NCI-H748 treated with DMSO at 0.1 percent for 48 hours (cell line): ENCODE data around the gene TSNAX.
"Not testable (repeated sequence)": the region's sequence is repeated elsewhere in the genome, so short reads cannot be mapped to it uniquely, and the experiment has no call there.

Experiments used
- DNase-seq: peaks from one replicate; lab custom pipeline; 2025; lab: John Stamatoyannopoulos, UW

Gene TSNAX

DNA sequence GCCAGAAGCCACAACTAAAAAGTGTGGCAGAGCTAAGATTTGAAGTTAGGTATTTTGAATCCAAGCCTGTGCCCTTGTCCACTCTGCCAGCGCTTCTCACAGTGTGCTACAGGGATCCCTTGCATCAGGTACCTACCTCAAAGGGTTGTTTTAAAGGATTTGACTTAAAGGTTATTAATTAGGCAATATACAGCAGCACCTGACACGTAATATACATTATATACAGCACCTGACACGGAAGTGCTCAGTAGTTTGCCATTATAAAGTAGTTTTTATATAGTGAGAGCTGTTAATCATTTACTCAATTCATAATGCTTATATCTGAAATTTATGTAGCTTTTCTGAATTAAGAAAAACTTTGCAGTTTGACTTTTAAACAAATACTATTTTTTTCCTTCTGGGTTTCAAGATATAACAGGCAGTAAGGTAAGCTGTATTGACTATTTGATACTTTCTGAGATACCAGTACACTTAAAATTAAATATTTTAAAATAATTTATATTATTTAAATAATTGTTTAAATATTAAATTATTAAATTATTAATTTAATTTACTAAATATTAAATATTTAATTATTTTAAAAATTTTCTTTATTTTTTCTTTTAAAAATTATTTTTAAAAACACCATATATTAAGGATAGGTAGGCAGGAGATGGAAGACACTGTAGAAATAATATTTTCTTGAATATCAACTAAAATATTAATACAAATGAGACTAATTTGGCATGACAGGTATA, 33.3 kb downstream of the TSNAX start:
- DNase-seq: no peak

DNA sequence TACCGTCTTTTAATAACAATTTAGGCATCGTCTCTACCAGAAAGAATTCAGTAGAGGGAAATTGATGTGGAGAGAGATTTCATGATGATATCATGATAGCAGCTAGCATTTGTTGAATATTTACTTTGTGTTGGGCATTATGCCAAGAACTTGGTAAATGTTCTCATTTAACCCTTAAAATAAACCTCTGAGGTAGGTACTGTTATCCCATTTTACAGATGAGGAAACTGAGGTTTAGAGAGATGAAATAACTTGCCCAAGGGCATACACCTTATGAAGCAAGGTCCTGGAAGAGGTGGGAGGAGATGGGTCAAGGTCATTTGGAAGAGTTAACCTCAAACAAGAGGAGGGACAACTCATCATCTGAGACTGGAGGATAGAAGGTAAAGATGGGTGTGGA, 34.8 kb downstream of the TSNAX start:
- DNase-seq: no peak

DNA sequence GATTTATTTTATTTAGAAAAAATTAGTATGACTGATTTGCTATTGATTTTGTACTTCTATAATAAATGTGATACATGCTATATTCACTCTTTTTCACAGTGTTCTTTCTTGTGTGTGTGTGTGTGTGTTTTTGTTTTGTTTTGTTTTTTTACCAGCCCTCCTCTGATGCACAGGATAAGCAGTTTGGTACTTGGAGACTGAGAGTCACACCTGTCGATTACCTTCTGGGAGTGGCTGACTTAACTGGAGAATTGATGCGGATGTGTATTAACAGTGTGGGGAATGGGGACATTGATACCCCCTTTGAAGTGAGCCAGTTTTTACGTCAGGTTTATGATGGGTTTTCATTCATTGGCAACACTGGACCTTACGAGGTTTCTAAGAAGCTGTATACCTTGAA, 35.9 kb downstream of the TSNAX start:
- DNase-seq: no peak

DNA sequence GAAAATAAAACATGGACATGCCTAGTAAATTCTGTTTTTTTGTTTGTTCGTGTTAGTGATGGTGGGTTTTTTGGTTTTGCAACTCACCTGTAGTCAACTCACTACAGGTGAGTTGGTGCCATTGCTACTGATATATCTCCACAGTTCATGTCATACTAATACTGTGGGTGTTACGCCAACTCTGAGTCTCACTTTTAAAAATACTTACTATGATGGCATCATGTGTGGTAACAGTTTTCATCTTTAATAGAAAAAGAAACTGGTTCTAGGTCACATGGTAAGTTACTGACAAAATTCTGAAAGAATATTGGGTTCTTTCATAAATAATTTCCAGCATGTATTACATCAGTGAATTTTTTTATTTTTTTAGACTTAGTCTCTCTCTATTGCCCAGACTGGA, 38.0 kb downstream of the TSNAX start:
- DNase-seq: no peak

DNA sequence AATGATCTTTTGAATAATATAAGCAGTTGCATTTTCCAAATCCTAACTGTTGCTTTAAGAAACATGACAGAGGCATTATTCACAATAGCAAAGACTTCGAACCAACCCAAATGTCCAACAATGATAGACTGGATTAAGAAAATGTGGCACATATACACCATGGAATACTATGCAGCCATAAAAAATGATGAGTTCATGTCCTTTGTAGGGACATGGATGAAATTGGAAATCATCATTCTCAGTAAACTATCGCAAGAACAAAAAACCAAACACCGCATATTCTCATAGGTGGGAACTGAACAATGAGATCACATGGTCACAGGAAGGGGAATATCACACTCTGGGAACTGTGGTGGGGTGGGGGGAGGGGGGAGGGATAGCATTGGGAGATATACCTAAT, 41.8 kb downstream of the TSNAX start:
- DNase-seq: not testable (repeated sequence)

DNA sequence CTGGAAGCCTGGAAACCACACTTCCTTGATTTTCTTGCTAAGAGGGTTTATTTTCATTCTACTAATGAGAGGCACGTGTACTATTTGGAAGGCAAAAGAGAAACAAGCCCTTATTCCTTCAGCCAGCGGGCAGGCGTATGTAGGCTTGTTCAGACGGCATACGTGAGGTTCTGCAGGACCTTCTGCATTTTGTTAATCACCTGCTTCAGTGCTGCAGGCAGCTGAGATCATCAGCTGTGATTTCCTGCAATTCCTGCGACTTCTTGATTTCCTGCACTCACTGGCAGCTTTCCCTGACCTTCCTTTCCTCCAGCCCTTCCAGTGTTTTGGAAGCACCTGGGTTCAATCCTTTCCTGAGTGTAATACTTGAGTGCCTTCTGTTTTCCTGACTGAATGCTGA, 43.4 kb downstream of the TSNAX start:
- no peak for DNase-seq

DNA sequence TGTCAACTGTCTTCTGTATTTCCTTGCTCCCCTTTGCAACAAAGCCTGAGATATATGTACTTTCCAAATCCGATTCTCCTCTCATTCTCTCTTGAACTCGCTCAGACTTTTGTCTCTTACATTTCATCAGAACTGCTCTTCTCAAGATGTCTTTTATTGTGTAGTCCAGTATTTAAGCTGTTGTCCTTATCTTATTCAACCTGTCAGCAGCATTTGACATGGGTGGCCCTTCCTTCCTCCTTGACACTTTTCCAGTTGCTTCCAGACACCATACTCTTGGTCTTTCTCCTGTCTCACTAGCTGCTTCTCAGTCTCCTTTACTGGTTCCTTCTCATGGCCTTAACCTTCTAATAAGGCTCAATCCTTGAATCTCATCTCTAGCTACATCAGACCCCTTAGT, 47.0 kb downstream of the TSNAX start:
- DNase-seq: no peak

DNA sequence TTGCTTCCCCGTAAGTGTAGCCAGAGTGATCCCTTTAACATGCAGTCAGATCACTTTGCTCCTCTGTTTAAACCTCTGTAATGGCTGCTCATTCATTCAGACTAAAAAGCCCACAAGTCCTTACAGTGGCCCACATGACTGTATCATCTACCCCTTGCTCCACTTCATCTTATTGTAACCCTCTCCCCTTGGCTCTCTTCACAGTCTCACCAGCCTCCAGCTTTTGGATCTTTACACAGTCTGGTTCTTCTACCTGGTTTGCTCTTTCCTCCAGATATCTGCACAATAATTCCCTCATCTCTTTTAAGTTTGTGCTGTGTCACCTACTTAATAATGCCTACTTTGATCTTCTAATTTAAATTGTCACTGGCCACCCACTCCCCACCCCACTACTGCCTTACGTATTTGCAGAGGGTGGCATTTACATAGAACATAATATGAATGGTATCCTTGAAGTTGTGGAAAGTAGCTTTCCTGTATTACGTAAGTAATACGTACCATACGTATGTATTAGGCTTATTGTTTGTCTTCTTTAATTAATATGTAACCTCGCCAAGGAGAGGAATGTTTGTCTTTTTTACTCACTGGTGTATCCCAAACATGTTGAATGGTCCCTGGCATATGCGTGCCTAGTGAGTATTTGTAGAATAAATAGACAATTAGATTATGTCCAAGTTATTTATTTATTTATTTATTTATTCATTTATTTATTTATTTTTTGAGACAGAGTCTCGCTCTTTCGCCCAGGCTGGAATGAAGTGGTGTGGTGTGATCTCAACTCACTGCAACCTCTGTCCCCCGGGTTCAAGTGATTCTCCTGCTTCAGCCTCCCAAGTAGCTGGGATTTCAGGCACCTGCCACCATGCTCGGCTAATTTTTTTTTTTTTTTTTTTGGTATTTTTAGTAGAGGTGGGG, 48.6 kb downstream of the TSNAX start:
- no peak for DNase-seq

DNA sequence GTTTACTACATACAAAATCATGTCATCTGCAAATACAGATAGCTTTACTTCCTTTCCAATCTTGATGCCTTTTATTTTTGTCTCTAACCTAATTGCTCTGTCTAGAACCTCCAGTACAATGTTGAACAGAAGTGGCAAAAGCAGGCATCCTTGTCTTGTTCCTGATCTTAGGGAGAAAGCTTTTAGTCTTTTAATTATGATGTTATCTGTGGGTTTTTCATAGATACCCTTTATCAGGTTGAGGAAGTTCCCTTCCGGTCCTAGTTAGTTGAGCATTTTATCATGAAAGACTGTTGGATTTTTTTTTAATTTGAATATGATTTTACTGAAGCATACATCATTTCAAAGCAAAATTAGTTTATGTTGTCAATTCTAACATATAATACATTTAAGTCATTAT, 52.4 kb downstream of the TSNAX start:
- DNase-seq: no peak

DNA sequence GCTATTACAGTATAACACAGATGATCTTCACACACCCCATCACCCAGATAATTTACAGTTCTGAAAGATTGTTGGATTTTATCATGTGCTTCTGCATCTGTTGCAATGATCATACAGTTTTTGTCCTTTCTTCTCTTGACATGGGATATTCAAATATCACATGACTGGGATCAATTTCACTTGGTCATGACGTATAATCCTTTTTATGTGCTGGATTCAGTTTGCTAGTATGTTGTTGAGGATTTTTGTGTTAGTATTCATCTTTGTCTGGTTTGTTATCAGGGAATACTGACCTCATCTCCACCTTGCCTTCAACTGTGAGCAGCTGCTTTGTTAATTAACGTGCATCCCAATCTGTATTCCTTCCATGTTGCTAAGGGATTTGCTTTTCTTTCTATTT, 53.4 kb downstream of the TSNAX start:
- DNase-seq: no peak

DNA sequence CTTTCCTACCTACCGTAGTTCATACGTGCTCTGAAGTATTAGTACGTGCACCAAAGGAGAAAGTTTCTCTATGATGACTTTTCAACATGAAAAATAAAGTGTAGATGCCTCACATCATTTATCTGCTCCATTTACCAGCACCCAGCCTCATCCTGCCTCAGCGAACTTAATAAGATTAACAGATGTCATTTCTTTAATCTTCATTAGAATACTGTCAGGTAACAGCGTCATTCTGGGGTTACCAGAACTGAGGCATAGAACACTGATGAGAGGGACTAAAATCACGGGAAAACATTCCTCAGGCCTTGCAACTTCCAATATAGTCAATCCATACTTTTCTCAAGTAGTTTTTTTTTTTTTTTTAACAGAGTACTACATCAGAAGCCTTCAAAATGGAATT, 54.9 kb downstream of the TSNAX start:
- DNase-seq: no peak

DNA sequence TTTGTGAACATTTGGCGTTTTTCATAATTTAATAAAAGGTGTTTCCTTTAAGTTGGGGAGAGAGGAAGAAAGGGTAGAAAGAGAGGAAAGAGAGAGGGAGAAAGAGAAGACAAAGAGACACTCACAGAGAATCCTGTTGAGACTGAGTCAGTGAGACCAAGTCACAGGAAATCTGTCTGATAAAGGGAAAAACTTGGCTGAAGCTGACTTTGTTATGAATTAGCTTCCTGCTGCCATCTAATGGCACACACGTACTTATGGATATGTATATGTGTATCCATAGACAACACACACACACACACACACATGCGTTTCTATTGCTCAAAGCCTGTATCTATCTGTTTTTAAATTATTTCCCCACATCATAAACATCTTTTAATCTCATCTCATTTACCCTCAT, 55.6 kb downstream of the TSNAX start:
- DNase-seq: no peak

DNA sequence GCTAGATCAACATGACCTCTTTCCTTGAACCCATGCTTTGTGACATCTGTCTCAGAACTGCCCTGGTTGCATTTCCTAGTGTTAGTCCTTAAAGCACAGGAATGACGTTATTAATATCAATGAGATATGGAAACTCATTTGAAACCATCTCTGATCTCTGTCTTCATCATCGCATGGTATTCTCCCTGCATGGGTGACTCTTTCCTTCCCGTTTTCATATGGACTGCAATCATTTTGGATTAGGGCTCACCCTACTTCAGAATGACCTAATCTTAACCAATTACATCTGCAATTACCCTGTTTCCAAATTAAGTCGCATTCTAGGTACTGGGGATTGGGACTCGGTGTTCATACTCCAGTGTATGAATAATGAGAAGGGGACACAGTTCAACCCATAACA, 56.5 kb downstream of the TSNAX start:
- DNase-seq: no peak

DNA sequence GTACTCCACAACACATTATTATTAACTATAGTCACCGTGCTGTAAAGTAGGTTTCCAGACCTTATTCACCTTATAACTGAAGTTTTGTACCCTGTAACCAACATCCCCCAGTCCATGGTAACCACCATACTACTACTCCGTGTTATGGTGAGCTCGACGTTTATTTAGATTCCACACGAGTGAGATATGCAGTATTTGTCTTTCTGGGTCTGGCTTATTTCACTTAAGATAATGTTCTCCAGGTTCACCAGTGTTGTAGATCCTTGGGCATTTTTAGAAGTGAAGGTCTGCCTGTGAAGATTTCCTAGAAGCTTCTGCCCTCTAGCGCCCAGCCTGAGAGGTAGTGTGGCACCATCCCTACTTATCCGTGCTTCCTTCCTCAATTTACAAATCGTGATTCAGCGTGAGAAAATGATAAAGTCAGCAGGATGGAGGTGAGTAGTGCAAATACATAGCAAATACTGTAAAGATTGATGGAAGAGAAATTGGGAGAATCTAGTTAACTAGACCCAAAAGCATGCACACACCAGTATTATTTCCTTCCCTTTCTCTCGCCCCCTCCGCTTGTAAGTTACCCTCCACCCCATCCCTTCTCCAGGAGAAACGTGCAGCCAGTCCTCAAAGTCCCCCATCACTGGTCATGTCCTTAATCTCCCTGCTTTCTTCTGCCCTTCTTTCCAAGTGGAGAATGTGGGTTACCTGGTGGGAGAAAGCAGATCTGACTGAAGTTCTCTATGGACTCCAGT, 62.2 kb downstream of the TSNAX start:
- DNase-seq: no peak

DNA sequence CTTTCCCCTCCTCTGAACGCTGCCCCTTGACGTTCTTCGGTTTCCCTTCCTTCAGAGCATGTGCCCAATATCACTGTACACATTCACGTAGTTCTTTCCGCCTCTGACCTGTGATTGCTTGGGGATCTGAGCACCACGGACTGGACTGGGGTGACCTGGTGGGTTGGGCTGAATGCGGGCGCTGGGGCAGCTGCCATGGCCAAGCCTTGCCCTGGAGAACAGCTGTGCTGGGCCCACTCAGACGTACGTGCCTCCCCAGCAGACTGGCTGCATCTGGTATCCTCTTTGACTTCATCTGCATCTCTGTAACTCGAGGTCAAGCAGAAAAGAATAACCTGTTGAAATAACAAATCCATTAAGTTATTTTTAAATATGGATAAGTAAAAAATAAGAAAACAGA, 63.0 kb downstream of the TSNAX start:
- no peak for DNase-seq

DNA sequence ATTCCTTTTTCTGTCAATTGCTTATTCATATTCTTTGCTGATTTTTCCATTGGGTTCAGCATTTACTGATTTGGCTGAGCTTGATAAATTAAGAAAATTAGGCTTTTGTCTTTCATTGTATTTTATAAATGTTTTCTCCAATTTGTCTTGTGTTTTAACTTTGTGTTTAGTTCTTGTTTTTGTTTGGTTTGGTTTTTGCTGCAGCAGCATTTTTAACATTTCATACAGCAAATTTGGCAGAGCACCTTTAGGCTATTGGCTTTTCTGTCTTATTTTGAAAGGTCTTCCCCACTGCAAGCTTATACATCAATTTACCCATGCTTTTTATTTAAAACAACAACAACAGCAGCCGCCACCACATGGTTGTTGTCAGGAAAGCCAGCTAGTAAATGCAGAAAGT, 64.3 kb downstream of the TSNAX start:
- DNase-seq: no peak

DNA sequence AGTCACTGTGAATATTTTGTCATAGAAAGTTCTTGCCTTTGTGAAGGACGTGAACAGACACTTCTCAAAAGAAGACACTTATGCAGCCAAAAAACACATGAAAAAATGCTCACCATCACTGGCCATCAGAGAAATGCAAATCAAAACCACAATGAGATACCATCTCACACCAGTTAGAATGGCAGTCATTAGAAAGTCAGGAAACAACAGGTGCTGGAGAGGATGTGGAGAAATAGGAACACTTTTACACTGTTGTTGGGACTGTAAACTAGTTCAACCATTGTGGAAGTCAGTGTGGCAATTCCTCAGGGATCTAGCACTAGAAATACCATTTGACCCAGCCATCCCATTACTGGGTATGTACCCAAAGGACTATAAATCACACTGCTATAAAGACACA, 64.8 kb downstream of the TSNAX start:
- DNase-seq: not testable (repeated sequence)

DNA sequence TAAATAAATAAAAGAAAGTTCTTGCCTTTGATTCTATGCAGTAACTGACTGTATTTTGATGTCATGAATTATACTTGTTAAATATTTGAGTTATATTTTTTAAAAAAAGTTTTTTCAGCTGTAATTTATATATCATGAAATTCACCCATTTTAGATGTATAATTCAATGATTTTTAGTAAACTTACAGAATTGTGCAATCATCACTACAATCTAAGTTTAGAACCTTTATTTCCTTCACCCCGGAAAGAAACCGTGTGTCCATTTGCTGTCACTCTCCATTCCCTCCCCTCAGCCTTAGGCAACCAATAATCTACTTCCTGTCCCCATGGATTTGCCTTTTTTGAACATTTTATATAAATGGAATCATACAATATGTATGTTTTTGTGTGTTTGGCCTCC, 65.7 kb downstream of the TSNAX start:
- DNase-seq: no peak

DNA sequence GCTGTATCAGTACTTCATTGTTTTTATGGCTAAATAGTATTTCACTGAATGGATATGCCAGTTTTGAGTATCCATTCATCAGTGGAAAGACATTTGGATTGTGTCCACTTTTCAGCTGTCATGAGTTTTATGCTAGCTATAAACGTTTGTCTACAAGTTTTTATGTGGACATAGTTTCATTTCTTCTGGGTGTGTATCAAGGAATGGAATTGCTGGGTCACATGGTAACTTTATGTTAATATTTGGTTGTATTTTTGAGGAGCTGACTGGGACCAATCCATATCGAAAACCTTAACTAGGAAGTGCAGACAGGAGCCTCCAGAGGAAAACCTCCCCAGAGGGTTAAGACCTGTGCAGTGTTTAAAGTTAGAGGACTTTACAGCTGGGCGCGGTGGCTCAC, 66.3 kb downstream of the TSNAX start:
- DNase-seq: no peak

DNA sequence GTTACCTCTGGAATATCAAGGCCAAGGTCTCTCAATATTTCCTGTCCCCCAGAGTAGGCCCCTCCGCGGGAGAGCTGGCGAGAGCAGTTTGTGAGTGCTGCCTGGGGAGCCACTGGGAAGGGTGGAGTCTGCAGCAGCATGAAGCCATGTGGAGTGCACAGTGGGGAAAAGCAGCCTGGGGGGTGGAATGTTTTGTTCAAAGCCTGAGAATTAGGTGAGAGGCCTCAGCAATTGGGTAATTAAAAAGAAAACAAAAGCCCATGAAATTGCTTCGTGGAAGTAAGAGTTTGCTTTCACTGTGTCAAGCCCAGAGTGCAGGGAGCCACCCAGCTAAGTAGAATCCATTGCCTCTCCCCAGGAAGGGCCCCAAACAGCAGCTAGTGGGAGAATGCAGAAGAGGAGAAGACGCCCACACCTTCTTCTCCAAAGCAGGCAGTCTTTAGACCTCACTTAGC, 67.9 kb downstream of the TSNAX start:
- no peak for DNase-seq

DNA sequence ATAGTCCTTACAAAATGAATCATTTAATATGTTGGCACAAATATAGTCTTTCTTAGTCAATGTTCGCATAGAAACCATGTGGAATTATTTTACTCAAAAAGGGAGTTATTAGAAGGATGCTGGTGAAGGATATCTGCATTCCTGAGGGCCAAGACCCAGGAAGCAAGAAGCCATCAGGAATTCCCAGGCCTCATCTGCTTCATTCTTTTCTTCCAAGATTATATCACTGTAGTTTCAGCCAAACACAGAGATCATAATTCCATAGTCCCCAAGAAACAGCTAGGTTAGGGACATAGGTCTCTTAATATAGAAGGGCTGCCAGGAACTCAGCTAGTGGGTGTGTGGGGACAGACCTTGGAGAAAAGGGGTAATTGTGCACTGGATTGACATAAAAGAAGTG, 69.5 kb downstream of the TSNAX start:
- DNase-seq: no peak

DNA sequence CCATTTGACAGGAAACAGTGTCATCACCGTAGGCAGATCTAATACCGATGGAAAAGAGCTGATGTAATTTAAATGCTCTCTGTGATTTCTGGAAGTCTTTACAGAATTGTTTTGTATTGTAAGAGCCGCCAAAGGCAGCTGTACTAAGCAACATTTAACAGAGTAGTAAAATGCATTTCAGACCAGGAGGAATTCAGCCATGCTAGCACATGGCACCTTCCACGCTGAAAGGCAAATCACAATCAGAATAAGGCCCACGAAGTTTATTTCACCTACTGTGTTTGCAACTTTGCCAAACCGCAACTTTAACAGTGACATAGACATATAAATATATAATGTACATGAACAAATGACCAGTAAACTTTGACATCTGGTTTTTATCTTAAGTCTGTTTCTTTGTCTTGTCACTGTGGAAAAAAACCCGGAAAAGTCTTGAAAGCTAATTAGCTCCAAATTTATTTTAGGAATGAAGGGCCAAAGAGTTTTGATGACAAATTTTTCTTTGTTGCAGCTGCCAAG, 72.0 kb downstream of the TSNAX start:
- no peak for DNase-seq
